IPS-18a (cell line): ENCODE measurements around the gene NAT8L.

Source experiments
- H3K27ac ChIP-seq: one replicate; pipeline ENCODE4 v1.5.1; 2013; ENCODE audit warnings: low read length
- H3K27me3 ChIP-seq: one replicate; pipeline ENCODE4 v1.6.1; 2013; ENCODE audit warnings: mild to moderate bottlenecking, low read length; ENCODE audit not compliant: control insufficient read depth, insufficient read depth
- H3K36me3 ChIP-seq: one replicate; pipeline ENCODE4 v1.6.1; 2013; ENCODE audit warnings: low read depth, low read length; ENCODE audit not compliant: control insufficient read depth
- H3K4me1 ChIP-seq: one replicate; pipeline ENCODE4 v1.6.1; 2013; ENCODE audit warnings: low read depth, low read length; ENCODE audit not compliant: control insufficient read depth
- H3K4me3 ChIP-seq: one replicate; pipeline ENCODE4 v1.5.1; 2013; ENCODE audit warnings: low read length
- H3K9ac ChIP-seq: one replicate; pipeline ENCODE4 v1.6.1; 2013; ENCODE audit warnings: mild to moderate bottlenecking, low read length, moderate library complexity
- H3K9me3 ChIP-seq: one replicate; pipeline ENCODE4 v1.6.1; 2013; ENCODE audit warnings: low read depth, low read length; ENCODE audit not compliant: control insufficient read depth

Gene NAT8L

DNA sequence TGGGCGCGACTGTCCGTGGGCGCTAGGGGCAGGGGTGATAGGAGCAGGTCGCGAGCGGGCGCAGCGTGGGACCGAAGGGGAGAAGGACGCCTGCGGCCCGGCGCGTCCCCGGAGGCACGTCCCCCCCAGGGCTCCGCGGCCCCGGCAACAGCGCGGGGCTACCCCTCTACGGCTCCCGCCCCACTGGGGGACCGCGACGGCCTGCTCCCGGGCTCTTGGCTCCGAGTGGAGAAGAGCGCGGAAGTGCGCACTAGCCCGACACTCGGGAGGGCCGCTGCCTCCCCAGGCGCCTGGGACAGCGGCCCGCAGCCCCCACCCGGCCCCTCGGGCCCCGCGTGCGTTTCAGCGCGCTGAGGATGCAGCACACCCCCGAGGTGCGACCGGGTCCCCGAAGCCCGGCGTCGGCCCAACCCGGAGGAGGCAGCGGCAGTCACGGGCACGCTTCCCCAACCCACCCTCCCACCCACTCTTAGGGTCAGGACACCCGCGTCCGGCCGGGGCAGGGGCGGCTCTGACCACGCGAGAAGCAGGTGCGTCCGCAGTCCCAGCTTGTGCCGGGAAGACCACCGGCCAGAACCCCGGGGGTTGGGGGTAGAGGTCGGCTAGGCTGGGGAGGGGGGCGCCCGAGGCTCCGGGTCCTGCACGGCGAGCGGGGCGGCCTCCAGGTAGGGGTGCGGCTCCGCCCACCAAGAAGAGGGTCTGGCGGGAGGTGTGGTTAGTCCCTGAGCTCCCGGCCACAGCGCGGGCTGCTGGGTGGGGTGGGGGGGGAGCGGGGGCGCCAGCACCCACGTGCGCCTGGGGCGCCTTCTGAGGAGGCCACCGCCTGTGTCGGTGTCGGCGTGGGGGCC lies 18.5 kb upstream of the NAT8L start:
- peaks cover 59% of the 10 kb centered on the region for H3K27me3 ChIP-seq
- H3K9ac ChIP-seq: no peak overlapping the region
- no peaks in the 10 kb centered on the region for H3K36me3 ChIP-seq
- H3K27ac ChIP-seq: no peak overlapping the region
- peak overlapping the region; percentile 61 for H3K4me3 ChIP-seq
- H3K9me3 ChIP-seq: no peaks in the 10 kb centered on the region
- no peaks in the 10 kb centered on the region for H3K4me1 ChIP-seq

DNA sequence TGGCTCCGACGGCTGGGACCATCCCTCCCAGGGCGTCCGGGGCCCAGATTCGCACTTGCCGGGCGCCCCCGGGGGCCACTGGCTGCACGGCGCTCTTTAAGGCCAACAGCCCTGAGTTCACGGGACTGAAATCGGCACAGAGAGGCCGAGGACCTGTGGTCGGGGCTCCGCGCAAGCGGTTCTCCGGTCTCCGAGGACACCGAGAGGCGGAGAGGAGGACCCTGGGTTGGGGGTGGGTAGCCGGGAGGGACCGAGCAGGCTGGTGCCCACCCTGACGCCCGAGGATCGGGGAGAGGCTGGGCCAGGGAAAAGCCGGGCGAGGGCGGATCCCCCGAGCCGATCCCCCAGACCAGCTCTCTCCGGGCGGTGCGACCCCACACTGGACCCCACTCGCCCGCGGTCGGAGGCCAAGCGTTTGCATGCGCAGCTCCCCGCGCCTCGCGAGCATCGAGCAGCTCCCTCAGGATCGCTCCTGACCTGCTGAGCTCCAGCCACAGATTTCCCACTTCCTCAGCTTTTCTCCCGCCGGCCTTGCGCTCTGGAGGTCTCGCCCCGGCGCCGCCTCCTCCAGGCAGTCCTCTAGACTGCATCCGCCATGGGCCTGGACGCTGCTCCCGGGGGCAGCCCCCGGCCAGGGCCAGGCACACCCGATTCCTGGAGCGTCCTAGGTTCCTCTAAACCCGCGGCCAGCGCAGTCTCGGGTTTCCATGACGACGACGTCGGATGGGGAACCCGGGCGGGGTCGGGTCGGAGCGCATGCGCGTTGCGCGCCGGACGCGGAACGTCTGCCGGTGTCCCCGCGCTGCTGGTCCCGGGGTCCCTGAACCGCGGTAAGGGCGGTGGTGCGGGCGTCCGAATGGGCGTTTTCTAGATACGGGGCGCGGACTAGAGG lies 17.6 kb upstream of the NAT8L start:
- Histone ChIP-seq H3K4me3 (peak overlapping the region; percentile 61), H3K27ac (no peak overlapping the region), H3K27me3 (peaks cover 55% of the 10 kb centered on the region), H3K9ac (no peak overlapping the region), H3K36me3 (no peaks in the 10 kb centered on the region), H3K9me3 (no peaks in the 10 kb centered on the region), H3K4me1 (no peaks in the 10 kb centered on the region)

GRCh38 chr4:2042204-2042946 lies 16.8 kb upstream of the NAT8L start:
- no peaks in the 10 kb centered on the region for H3K36me3 ChIP-seq
- H3K4me3 ChIP-seq: peak overlapping the region; percentile 61
- no peaks in the 10 kb centered on the region for H3K9me3 ChIP-seq
- H3K4me1 ChIP-seq: no peaks in the 10 kb centered on the region
- H3K9ac ChIP-seq: no peak overlapping the region
- H3K27ac ChIP-seq: no peak overlapping the region
- peaks cover 55% of the 10 kb centered on the region for H3K27me3 ChIP-seq

GRCh38 chr4:2042947-2043395 lies 16.2 kb upstream of the NAT8L start:
- Histone ChIP-seq H3K27me3 (peaks cover 55% of the 10 kb centered on the region), H3K27ac (no peak overlapping the region), H3K9me3 (no peaks in the 10 kb centered on the region), H3K4me1 (no peaks in the 10 kb centered on the region), H3K9ac (no peak overlapping the region), H3K4me3 (no peak overlapping the region), H3K36me3 (no peaks in the 10 kb centered on the region)

DNA sequence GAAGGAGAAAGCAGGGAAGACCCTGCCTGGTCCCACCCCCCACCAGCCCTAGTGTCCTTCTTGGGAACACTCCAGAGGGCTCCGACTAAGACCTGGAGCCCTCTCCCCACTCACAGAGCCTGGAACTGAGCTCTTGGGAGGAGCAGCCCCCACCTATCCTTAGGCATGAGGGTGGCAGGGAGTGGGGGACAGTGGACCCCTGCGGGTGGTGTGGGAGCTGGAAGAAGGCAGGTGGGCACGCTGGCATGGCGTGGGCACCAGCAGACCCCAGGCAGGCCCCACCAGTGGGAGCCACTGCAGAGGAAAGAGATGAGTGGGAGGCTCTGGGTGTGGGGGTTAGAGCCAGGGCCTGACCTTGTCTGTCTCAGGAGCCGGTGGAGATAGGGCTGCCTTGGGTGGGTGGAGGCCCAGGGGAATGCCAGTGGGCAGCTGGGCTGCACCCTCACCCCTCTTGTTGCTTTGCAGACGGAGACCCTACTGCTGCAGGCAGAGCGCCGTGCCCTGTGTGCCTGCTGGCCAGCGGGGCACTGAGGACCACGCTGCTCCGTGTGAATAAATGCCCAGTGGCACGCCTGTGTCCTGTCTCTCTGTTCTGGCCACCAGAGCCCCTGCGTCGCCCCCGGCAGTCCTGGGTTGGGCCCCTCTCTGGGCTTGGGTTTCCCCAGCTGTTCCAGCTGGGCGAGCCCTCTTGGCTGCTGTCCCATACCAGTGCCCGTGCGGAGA lies 15.6 kb upstream of the NAT8L start:
- H3K4me3 ChIP-seq: no peak overlapping the region
- no peaks in the 10 kb centered on the region for H3K36me3 ChIP-seq
- H3K27me3 ChIP-seq: peaks cover 51% of the 10 kb centered on the region
- H3K9ac ChIP-seq: no peak overlapping the region
- no peaks in the 10 kb centered on the region for H3K4me1 ChIP-seq
- H3K9me3 ChIP-seq: no peaks in the 10 kb centered on the region
- H3K27ac ChIP-seq: no peak overlapping the region

- Histone ChIP-seq H3K27me3 (peaks cover 46% of the 10 kb centered on the region), H3K27ac (no peak overlapping the region), H3K9ac (no peak overlapping the region), H3K36me3 (no peaks in the 10 kb centered on the region), H3K9me3 (no peaks in the 10 kb centered on the region), H3K4me3 (no peak overlapping the region), H3K4me1 (no peaks in the 10 kb centered on the region)
Measured at GRCh38 chr4:2044119-2044485, 15.0 kb upstream of the NAT8L start.

- Histone ChIP-seq H3K27ac (no peak overlapping the region), H3K4me1 (no peaks in the 10 kb centered on the region), H3K36me3 (no peaks in the 10 kb centered on the region), H3K9ac (no peak overlapping the region), H3K9me3 (no peaks in the 10 kb centered on the region), H3K4me3 (no peak overlapping the region), H3K27me3 (peaks cover 39% of the 10 kb centered on the region)
Measured at GRCh38 chr4:2044542-2045517, 14.3 kb upstream of the NAT8L start.

GRCh38 chr4:2045518-2045951 lies 13.6 kb upstream of the NAT8L start:
- H3K4me3 ChIP-seq: no peak overlapping the region
- no peaks in the 10 kb centered on the region for H3K9me3 ChIP-seq
- H3K27ac ChIP-seq: no peak overlapping the region
- no peaks in the 10 kb centered on the region for H3K4me1 ChIP-seq
- no peak overlapping the region for H3K9ac ChIP-seq
- H3K27me3 ChIP-seq: peaks cover 32% of the 10 kb centered on the region
- H3K36me3 ChIP-seq: no peaks in the 10 kb centered on the region

GRCh38 chr4:2046031-2046961 lies 12.8 kb upstream of the NAT8L start:
- no peak overlapping the region for H3K9ac ChIP-seq
- H3K4me1 ChIP-seq: peaks cover 3% of the 10 kb centered on the region
- no peaks in the 10 kb centered on the region for H3K9me3 ChIP-seq
- H3K4me3 ChIP-seq: no peak overlapping the region
- peaks cover 27% of the 10 kb centered on the region for H3K27me3 ChIP-seq
- no peak overlapping the region for H3K27ac ChIP-seq
- H3K36me3 ChIP-seq: no peaks in the 10 kb centered on the region
